ENCODE results near the gene EHF.
"Not testable (repeated sequence)": the region's sequence is repeated elsewhere in the genome, so short reads cannot be mapped to it uniquely, and the experiment has no call there.

EHF gene

DNA sequence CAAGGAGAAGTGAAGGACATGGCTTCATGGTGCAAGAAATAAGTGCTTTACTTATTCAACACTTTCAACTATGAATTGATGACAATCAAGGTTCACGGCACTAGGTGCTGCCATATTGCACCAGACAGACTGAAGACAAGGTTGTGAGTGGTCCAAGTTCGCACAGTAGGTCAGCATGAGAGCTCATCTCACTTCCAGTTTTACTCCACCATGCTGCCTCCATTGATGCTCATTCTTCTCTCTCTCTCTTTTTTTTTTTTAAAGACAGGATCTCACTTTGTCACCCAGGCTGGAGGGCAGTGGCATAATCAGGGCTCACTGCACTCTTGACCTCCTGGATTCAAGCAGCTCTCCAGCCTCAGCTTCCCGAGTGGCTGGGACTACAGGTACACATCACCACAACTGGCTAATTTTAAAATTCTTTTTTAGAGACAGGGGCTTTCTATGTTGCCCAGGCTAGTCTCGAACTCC lies 47.7 kb downstream of the EHF start:
- DNase-seq (ENCODE audit: low read depth in 2 of 2) = no peak

DNA sequence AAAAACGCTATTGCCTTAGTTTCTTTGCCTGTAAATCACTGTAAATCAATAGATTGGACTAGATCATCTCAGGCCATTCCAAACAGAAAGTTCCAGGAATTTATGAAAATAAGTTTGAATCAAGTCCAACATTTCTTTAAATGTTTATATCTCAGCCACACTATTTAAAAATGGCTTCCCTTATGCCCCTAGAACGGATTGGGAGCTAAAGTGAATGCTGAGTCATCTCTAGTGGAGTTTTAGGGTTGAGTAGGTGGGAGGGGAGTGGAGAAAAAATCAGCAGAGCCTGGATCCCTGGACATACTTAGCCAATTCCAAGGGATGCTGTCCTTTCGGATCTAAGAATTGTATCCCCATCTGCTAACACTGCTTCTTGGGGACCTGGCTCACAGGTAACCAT lies 48.6 kb downstream of the EHF start:
- no peak for DNase-seq (ENCODE audit: low read depth in 2 of 2)

DNA sequence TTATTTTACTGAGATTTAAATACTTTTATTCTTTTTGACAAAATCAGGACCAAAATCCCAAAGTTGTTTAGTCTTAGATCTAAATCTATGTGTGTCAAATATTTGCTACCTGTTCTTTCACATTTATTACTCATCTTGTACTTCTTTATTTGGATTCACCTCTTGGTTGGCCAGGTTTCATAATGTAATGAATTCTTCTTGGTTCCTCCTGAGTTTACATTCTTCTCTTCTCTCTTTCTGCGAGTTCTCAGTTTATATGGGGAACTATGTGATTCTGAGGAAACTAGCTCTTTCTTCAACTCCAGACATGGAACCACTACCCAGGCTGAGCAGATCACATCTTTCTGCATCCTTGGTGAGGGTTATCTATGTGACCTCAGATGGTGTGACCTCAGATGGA lies 50.2 kb downstream of the EHF start:
- no peak for DNase-seq (ENCODE audit: low read depth in 2 of 2)

DNA sequence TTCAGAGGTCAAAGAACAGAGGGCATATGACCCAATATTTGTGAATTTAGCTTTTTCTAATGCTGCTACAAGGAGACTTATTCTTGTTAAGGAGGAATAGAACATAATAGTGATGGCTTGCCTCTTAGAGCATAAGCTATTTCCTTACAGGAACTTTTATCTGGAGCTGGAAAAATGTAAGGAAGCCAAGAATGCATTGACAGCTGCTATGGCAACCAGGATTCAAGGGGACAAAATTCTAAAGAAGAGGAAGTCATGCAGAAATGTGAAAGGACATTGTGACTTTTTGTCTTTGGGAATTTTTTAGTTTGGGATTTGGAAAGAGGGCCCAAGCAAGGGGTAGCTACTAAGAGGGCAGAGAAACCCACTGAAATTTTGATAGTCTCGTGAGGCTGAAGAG lies 51.1 kb downstream of the EHF start:
- DNase-seq (ENCODE audit: low read depth in 2 of 2) = no peak

DNA sequence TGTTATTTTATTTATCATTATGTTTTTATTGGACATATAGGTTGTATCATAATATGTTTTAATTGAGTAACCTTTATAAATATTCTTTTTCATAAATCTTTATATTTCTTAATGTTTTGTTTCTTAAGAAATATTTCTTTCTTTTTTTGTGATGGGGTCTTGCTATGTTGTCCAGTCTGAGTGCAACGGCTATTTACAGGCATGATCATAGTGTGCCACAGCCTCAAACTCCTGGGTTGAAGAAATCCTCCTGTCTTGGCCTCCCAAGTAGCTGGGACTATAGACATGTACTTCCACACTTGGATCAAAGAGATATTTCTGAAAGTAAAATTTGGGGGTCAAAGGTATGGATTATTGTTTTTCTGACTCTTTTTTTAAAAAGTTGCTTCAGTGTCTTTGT lies 53.1 kb downstream of the EHF start:
- DNase-seq (ENCODE audit: low read depth in 2 of 2) = no peak

DNA sequence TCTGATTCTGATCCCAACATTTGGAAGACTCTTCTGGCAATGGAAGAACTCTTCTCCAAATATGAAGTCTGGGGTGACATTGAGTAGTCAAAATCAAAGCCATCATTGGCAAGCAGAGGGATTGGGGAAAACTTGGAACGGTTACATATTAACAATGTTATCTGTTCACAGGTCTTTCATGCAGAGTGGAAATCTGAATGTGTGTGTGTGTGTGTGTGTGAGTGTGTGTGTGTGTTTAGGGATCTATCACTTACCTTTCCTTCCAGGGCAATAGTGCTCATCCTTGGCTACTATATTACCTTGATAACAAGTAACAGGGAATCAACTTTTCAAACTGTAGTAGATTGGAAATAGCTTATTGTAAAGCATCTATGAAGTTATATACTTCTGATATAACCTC lies 55.3 kb downstream of the EHF start:
- no peak for DNase-seq (ENCODE audit: low read depth in 2 of 2)

DNA sequence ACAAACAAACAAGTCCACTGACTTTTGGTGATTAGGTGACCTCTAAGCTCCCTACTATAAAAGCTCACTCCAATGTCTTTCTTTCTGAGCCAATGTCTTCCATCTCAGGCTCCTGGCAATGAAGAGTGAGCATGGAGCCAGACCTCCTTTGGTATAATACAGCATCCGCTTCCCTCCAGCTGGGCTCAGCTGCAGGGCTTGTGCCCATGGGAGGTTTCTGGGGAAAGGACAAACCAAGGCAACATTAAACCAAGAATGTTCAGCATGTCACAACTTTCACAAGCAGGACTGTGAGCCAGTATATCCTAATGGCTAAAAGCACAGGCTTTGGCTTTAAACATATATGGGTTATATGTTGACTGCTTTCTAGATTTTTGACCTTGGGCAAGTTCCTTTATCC lies 58.8 kb downstream of the EHF start:
- no peak for DNase-seq (ENCODE audit: low read depth in 2 of 2)

DNA sequence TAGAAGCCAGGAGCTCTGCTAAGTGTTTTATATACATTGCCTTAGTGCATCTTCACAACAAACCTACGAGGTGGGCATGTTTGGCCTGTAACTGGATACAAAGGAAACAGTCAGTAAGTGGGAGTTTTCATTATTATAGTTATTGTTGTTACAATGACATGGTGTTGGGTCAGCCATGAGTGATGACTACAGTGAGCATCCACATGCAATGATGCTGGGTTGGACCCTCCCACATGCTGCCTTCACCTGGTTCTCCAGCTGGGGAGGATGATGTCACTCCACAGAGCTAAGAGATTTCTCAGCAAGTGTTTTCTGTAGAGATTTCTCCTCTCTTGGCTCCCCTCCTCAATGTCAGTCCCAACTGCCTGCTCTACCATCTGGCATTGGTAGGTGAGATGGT lies 59.3 kb downstream of the EHF start:
- no peak for DNase-seq (ENCODE audit: low read depth in 2 of 2)

DNA sequence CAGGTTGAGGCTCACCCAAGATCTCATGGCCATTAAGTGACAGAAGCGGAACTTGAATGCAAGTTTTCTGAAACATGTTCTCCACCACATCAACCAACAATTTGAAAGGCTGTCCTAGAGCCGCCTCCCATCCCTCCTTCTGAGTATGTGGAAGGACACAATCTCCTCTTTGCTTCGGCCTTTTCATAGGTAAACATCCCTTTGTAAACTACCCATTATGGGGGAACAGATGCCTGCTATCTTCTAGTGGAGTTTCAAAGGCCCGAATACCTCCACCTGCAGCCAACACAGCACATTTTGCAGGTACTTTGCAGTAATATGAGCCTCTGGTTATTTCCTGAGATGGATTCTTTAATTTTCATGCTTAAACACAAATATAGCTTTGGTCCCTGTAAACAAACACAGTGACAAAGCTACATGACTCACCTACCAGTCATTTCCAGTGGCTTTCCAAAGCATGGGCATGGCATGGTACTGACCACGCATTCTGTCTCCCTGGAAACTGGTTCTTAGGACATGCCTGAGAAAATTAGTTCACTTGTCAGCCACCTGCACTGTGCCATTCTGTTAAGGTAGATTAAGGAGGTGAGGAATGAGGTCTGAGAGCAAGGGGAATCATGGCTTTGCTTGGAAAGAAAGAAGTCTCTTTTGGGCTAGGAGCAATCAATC lies 60.2 kb downstream of the EHF start:
- no peak for DNase-seq (ENCODE audit: low read depth in 2 of 2)

DNA sequence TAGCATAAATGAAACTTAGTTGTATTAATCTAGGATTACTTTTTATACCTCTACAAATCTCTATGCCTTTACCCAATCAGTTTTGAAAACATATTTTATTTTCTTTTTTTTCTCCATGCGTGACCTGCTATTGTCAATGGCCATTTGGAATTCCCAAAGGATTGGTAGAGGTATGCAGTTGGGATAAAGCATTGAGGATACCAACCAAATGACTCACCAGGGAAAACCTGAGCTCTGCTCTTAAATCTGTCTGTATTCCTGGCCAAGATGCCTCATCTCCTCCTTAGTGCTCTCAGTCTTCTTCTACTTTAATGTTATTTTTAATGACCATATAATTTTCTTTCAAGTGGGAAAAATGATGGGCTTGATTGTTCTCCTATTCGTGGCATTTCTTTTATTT lies 61.9 kb downstream of the EHF start:
- no peak for DNase-seq (ENCODE audit: low read depth in 2 of 2)

DNA sequence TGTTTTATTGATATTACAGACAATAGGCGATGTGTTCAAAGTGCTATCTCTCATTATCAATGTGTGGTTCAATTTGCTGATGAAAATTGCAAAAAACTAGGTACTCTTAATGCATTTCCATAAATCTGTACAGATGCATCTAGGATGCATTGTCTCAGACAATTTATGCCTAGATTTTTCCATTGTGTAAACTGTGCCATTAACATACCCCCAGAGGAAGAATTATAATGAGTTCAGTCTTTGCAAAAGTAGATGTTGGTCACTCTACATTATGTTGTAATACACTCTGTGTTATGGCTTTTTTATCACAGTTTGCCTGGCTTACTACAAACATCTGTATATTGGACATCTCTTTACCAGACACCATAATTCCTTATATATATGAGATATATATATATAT lies 62.5 kb downstream of the EHF start:
- DNase-seq (ENCODE audit: low read depth in 2 of 2) = no peak

DNA sequence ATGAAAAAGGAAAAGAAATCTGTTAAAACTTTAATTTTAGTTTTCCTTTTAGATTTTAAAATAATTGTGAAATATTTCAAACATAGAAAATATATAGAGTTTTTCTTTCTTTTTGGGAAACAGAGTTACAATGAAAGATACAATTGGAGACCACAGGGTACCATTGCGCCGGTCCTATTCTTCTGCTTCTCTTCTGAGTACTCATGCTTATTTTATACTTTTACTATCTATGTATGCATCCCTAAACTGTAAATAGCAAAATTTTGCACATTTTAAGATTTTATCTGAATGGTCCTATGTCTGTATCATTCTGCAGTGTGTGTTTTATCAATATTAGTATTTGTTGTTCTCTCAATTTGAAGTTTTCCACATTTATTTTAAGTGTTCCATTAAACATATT lies 65.0 kb downstream of the EHF start:
- DNase-seq (ENCODE audit: low read depth in 2 of 2) = no peak

DNA sequence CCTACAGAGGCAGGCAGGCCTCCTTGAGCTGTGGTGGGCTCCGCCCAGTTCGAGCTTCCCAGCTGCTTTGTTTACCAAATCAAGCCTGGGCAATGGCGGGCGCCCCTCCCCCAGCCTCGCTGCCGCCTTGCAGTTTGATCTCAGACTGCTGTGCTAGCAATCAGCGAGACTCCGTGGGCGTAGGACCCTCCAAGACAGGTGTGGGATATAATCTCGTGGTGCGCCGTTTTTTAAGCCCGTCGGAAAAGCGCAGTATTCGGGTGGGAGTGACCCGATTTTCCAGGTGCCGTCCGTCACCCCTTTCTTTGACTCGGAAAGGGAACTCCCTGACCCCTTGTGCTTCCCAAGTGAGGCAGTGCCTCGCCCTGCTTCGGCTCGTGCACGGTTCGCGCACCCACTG lies 71.4 kb downstream of the EHF start:
- DNase-seq (ENCODE audit: low read depth in 2 of 2) = not testable (repeated sequence)

DNA sequence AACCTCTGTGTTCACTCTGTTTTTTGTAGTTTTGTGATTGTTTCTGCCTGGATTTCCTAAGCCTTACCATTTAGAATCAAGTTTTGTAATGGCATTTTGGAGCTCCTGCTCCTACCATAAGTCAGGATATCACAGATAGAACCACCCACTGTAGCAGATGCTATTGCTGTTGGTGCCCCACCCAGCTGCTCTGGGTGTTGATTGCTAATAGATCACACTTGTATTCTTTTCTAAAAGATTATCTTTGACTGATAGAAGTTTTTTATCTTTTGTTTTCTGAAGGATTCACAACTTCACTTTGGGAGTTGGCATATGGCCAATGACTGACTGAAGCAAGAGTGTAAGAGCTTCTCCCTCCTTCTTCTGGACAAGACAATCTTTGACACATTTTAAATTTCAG lies 76.0 kb downstream of the EHF start:
- no peak for DNase-seq (ENCODE audit: low read depth in 2 of 2)

DNA sequence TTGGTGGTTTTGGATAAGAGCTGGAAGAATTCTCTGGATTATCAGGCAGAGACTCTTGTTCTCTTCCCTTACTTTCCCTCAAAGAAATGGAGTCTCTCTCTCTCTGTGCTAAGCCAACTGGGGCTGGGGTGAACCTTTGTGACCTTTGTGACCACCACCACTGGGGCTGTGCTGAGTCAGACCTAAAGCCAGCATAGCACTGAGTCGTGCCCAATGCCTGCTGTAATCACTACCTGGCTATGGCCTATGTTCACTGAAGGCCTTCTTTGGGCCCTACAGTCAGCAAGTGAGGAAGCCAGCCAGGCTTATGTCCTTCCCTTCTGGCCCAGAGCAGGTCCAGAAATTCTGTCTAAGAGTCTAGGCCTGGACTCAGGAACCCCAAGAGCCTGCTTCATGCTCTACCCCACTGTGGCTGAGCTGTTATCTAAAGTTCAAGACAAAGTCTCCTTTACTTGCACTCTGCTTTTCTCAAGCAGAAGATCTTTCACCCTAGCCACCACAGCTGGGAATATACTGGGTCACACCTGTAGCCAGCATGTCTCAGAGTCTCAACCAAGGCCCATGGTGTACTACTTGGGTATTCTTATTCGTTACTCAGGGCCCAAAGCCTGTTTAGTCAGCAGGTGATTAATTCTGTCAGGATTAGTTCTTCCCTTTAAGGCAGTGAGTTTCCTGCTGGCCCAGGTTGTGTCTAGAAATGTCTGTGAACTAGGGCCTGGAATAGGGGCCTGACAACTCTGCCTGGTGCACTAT lies 86.0 kb downstream of the EHF start:
- DNase-seq (ENCODE audit: low read depth in 2 of 2) = no peak

DNA sequence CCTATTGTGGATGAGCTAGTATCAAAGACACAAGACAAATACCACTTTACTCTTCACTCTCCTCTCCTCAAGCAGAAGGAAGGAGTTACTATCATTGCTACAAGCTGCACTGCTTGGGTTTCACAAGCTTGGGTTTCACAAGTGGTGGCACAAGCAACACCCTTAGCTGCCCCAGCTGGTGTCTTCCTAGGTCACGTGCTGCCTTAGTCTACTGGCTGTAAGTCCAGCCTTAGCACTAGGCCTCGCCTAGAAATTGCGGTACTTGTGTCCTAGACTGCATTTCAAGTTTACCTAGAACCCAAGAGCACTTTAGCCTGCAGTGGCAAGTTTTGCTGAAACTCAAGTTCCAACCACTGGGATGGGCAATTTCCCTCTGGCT lies 86.6 kb downstream of the EHF start:
- no peak for DNase-seq (ENCODE audit: low read depth in 2 of 2)
